ENCODE measurements around the gene CAPN5.

- TF ChIP-seq CTCF (IDR thresholded peaks at IDR 0.05) (no peak), POLR2A (IDR thresholded peaks at IDR 0.05) (no peak)
These were observed 51.3 kb downstream of the CAPN5 start for GRCh38 chr11:77118086-77118485.
